GM08714 (cell line): ENCODE measurements around the gene ACVR2A.
A peak's percentile ranks its signal among the peaks of the same experiment; 100 is the strongest.

Source experiments
- H3K4me3 ChIP-seq: fragments of 200-500 bp; sonication (Bioruptor generic); 2 replicates; pipeline ENCODE4 v1.5.1; 2014; ENCODE audit warnings: mild to moderate bottlenecking, low read length, inconsistent platforms
- ZNF274 ChIP-seq: IDR thresholded peaks from 2 replicates; pipeline ENCODE4 v1.6.1; 2012; ENCODE audit warnings: mild to moderate bottlenecking, low read depth, low read length

ACVR2A gene

GRCh38 chr2:147844697-147845410, at the start of gene ACVR2A:
Gene ACVR2A (plus strand): TSS chr2:147845029. CDS start chr2:147845153, 124 bp downstream.
- no peak for TF ChIP-seq ZNF274
- peak within 1 kb of the TSS; percentile 91 for H3K4me3 ChIP-seq

- no peak overlapping the region for H3K4me3 ChIP-seq
- TF ChIP-seq ZNF274, result no peak
Measured at GRCh38 chr2:147800316-147800715, 44.5 kb upstream of the ACVR2A start.

- no peak overlapping the region for H3K4me3 ChIP-seq
- TF ChIP-seq ZNF274, result no peak
Measured at GRCh38 chr2:147806846-147807245, 38.0 kb upstream of the ACVR2A start.

GRCh38 chr2:147808520-147808919, 36.3 kb upstream of the ACVR2A start:
- no peak overlapping the region for H3K4me3 ChIP-seq
- no peak for TF ChIP-seq ZNF274

- TF ChIP-seq ZNF274, result no peak
Measured at GRCh38 chr2:147810883-147811765, 33.7 kb upstream of the ACVR2A start.

GRCh38 chr2:147818741-147819140, 26.1 kb upstream of the ACVR2A start:
- H3K4me3 ChIP-seq, result no peak overlapping the region
- TF ChIP-seq ZNF274, result no peak

More at GRCh38 chr2:147810883-147811765, 33.7 kb upstream of the ACVR2A start:
- H3K4me3 ChIP-seq, result no peak overlapping the region

- TF ChIP-seq ZNF274, result no peak
- no peak overlapping the region for H3K4me3 ChIP-seq
Measured at GRCh38 chr2:147824620-147825019, 20.2 kb upstream of the ACVR2A start.

- no peak overlapping the region for H3K4me3 ChIP-seq
- no peak for TF ChIP-seq ZNF274
Measured at GRCh38 chr2:147826278-147827087, 18.3 kb upstream of the ACVR2A start.

- H3K4me3 ChIP-seq, result no peak overlapping the region
- no peak for TF ChIP-seq ZNF274
Measured at GRCh38 chr2:147827088-147827375, 17.8 kb upstream of the ACVR2A start.

GRCh38 chr2:147829106-147829505, 15.7 kb upstream of the ACVR2A start:
- no peak overlapping the region for H3K4me3 ChIP-seq
- no peak for TF ChIP-seq ZNF274

GRCh38 chr2:147836099-147836498, 8.7 kb upstream of the ACVR2A start:
- TF ChIP-seq ZNF274, result no peak
- no peak overlapping the region for H3K4me3 ChIP-seq

GRCh38 chr2:147843391-147843863, 1.4 kb upstream of the ACVR2A start:
- no peak for TF ChIP-seq ZNF274

GRCh38 chr2:147843864-147844696, 749 bp upstream of the ACVR2A start:
- TF ChIP-seq ZNF274, result no peak
- peak overlapping the region; percentile 91 for H3K4me3 ChIP-seq

More at GRCh38 chr2:147843391-147843863, 1.4 kb upstream of the ACVR2A start:
- H3K4me3 ChIP-seq, result peak overlapping the region; percentile 72

GRCh38 chr2:147845411-147845971, 662 bp downstream of the ACVR2A start:
- no peak for TF ChIP-seq ZNF274
- peak overlapping the region; percentile 91 for H3K4me3 ChIP-seq
